ENCODE measurements around the gene ATP2C1. TPM values are rescaled to one million over a fixed set of nuclear protein-coding genes. Genes with fewer than 3 reads are reported as not detected.

ATP2C1 gene
- total and polyA plus RNA-seq, 2 donors (not counting 3 experiments of a cell fraction or from before 2014, with no cell fraction given) = 50.1 to 73.3 TPM

DNA sequence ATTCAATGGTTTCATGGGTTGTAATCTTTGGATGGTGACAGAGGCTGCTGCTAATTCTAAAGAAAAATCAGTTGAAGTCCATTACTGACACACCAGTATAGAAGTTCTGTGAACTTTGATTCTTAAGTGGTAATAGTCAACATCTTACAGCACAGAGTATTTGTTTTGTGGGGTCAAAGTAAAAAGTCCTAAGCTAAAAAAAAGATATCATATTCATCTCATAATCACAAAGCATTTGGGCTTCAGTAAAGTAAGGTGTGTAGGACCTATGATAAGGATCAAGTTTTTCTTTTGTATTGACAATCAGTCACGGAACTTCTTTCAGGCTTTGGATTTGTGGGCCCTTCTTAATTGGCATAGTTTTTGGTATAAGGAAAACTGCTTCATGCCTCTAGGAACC lies 131.7 kb downstream of the ATP2C1 start:
- no peak for FAIRE-seq

More for the DNA sequence above, 131.7 kb downstream of the ATP2C1 start:
- H2AFZ ChIP-seq (ENCODE audit: low read depth, low read length) = no peak overlapping the region
- intact Hi-C loops (cut with micrococcal nuclease) (loop anchor here (10.0 kb wide), 1 partner anchor 281 kb away; the partner anchor contains the start of gene PIK3R4), dilution Hi-C loops (cut with MboI; ENCODE audit: extremely low pct_ligation_motif_present, low sequenced_read_pairs) (no loop called here)
- no peak overlapping the region for H3K9ac ChIP-seq (replicated peaks; ENCODE audit: extremely low read depth, insufficient read depth, low read length)
- no TSS peak for BruUV-seq (replicated peaks)
- CTCF ChIA-PET = interaction anchor here (1.4 kb wide), 1 partner anchor 11 kb away, joined by 7 read pairs; no protein-coding TSS in a partner anchor
- TF ChIP-seq, protein P1, sequence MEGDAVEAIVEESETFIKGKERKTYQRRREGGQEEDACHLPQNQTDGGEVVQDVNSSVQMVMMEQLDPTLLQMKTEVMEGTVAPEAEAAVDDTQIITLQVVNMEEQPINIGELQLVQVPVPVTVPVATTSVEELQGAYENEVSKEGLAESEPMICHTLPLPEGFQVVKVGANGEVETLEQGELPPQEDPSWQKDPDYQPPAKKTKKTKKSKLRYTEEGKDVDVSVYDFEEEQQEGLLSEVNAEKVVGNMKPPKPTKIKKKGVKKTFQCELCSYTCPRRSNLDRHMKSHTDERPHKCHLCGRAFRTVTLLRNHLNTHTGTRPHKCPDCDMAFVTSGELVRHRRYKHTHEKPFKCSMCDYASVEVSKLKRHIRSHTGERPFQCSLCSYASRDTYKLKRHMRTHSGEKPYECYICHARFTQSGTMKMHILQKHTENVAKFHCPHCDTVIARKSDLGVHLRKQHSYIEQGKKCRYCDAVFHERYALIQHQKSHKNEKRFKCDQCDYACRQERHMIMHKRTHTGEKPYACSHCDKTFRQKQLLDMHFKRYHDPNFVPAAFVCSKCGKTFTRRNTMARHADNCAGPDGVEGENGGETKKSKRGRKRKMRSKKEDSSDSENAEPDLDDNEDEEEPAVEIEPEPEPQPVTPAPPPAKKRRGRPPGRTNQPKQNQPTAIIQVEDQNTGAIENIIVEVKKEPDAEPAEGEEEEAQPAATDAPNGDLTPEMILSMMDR (IDR thresholded peaks at IDR 0.05; ENCODE audit: extremely low read depth in 1 of 2, insufficient read depth in 1 of 2, low read depth in 1 of 2, low read length in 2 of 2) = no peak
- TF ChIP-seq JUN (IDR thresholded peaks at IDR 0.05; ENCODE audit: borderline replicate concordance, insufficient read depth, insufficient read length, low read depth) (no peak), MYC (IDR thresholded peaks at IDR 0.05; ENCODE audit: low read depth, low read length) (no peak), FOS (IDR thresholded peaks at IDR 0.05; ENCODE audit: borderline replicate concordance, insufficient read depth, low read length) (no peak), EZH2 (IDR thresholded peaks at IDR 0.05; ENCODE audit: borderline replicate concordance, low read depth, low read length, severe bottlenecking) (no peak), POLR2AphosphoS5 (IDR thresholded peaks at IDR 0.05; ENCODE audit: insufficient read depth, low read depth, low read length) (no peak), GATA2 (IDR thresholded peaks at IDR 0.05; ENCODE audit: insufficient read depth, insufficient read length, low read depth, low read length) (no peak), POLR2A (IDR thresholded peaks at IDR 0.05; ENCODE audit: low read depth, low read length) (no peak)
- TF ChIP-seq, protein P2, sequence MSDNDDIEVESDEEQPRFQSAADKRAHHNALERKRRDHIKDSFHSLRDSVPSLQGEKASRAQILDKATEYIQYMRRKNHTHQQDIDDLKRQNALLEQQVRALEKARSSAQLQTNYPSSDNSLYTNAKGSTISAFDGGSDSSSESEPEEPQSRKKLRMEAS (IDR thresholded peaks at IDR 0.05; ENCODE audit: insufficient read depth, insufficient read length) = no peak
- H3K4me1 ChIP-seq (ENCODE audit: control insufficient read depth, extremely low read depth, insufficient read depth, low read length) = peaks cover 15% of the 10 kb centered on the region
- no peaks in the 10 kb centered on the region for H4K20me1 ChIP-seq (replicated peaks; ENCODE audit: control insufficient read depth, extremely low read depth, insufficient read depth, low read length)
- POLR2A ChIA-PET = no interaction called here
- peak overlapping the region; percentile 90 for H3K4me2 ChIP-seq (ENCODE audit: insufficient read depth, low read length)
- H3K27me3 ChIP-seq (ENCODE audit: control insufficient read depth in 2 of 2, insufficient read depth in 2 of 2, low read length in 2 of 2) = no peaks in the 10 kb centered on the region
- peak overlapping the region in 1 of 3 experiments; percentile 72 for H3K4me3 ChIP-seq (replicated peaks in 1 of 3; ENCODE audit: insufficient read depth in 1 of 3, low read depth in 1 of 3, low read length in 3 of 3)
- H3K79me2 ChIP-seq (ENCODE audit: control insufficient read depth, insufficient read depth, low read length) = no peaks in the 10 kb centered on the region
- no peak overlapping the region for H3K27ac ChIP-seq (ENCODE audit: insufficient read depth, low read depth, low read length)
- no peak for DNase-seq (ENCODE audit: low read depth, low spot score)
- no peaks in the 10 kb centered on the region for H3K36me3 ChIP-seq (ENCODE audit: control insufficient read depth in 2 of 2, extremely low read depth in 1 of 2, insufficient read depth in 2 of 2, low read length in 2 of 2)
- no peaks in the 10 kb centered on the region for H3K9me3 ChIP-seq (replicated peaks; ENCODE audit: control insufficient read depth, insufficient read depth, low read length)
- H3K9me1 ChIP-seq (replicated peaks; ENCODE audit: control insufficient read depth, extremely low read depth, insufficient read depth, low read length) = no peaks in the 10 kb centered on the region

All from endothelial cell of umbilical vein (primary cell).